Ammon's horn (tissue), 1 donor: ENCODE data around the gene COL6A1.

Source experiments
- DNase-seq: peaks from one replicate; pipeline ENCODE4 v3.0.0-alpha.2; 2016; ENCODE audit warnings: low spot score

COL6A1 gene

GRCh38 chr21:45994086-45994661, 12.6 kb downstream of the COL6A1 start:
- DNase-seq: no peak

GRCh38 chr21:45994759-45995685, 13.5 kb downstream of the COL6A1 start:
- DNase-seq: no peak

- no peak for DNase-seq
Observed at GRCh38 chr21:45995686-45996179, 14.2 kb downstream of the COL6A1 start.

GRCh38 chr21:45996311-45997204, 15.0 kb downstream of the COL6A1 start:
- no peak for DNase-seq

GRCh38 chr21:45997205-45997494, 15.6 kb downstream of the COL6A1 start:
- DNase-seq: no peak

- no peak for DNase-seq
Observed at GRCh38 chr21:45997495-45998275, 16.1 kb downstream of the COL6A1 start.

- no peak for DNase-seq
Observed at GRCh38 chr21:45998276-45998701, 16.7 kb downstream of the COL6A1 start.

- DNase-seq: no peak
Observed at GRCh38 chr21:45998871-45999580, 17.5 kb downstream of the COL6A1 start.

- no peak for DNase-seq
Observed at GRCh38 chr21:45999581-46000181, 18.1 kb downstream of the COL6A1 start.

- DNase-seq: no peak
Observed at GRCh38 chr21:46000182-46000730, 18.7 kb downstream of the COL6A1 start.

GRCh38 chr21:46000731-46001641, 19.4 kb downstream of the COL6A1 start:
- DNase-seq: no peak

GRCh38 chr21:46001821-46002681, 20.5 kb downstream of the COL6A1 start:
- no peak for DNase-seq

- no peak for DNase-seq
Observed at GRCh38 chr21:46002841-46003574, 21.4 kb downstream of the COL6A1 start.

GRCh38 chr21:46003575-46004007, 22.0 kb downstream of the COL6A1 start:
- DNase-seq: no peak

GRCh38 chr21:46004168-46004861, 22.7 kb downstream of the COL6A1 start:
- no peak for DNase-seq

GRCh38 chr21:46005081-46005480, 23.5 kb downstream of the COL6A1 start:
- DNase-seq: no peak

GRCh38 chr21:46005481-46005881, 23.9 kb downstream of the COL6A1 start:
- DNase-seq: no peak
